Calu3 (cell line): ENCODE measurements around the gene ELMO1. TPM values are rescaled to one million over a fixed set of nuclear protein-coding genes. Genes with fewer than 3 reads are reported as not detected.

ENCODE experiments used
- BruUV-seq: library from RNA; stranded (reverse); fragments of 400-500 nt; replicated peaks from 2 replicates; lab custom pipeline; 2021; lab: Mats Ljungman, UMichigan
- CTCF ChIA-PET: fragments of 300-600 bp; sonication (Branson Sonifier 250); formaldehyde crosslinking; loops from one replicate; lab custom pipeline; 2022; ENCODE audit warnings: antibody characterized with exemption; lab: Charles Lee
- DNase-seq: peaks from one replicate; pipeline ENCODE4 v3.0.0; 2022
- H3K27ac Mint-ChIP-seq: one replicate; pipeline ENCODE4 v1.8.0; 2022; ENCODE audit warnings: mixed read lengths; ENCODE audit not compliant: unreplicated experiment
- H3K27me3 Mint-ChIP-seq: one replicate; pipeline ENCODE4 v1.8.0; 2022; ENCODE audit warnings: mixed read lengths; ENCODE audit not compliant: unreplicated experiment
- H3K36me3 Mint-ChIP-seq: one replicate; pipeline ENCODE4 v1.8.0; 2022; ENCODE audit warnings: mild to moderate bottlenecking, moderate library complexity, mixed read lengths; ENCODE audit not compliant: insufficient read depth, unreplicated experiment
- H3K4me1 Mint-ChIP-seq: one replicate; pipeline ENCODE4 v1.8.0; 2022; ENCODE audit warnings: mild to moderate bottlenecking, low read depth, mixed read lengths; ENCODE audit not compliant: unreplicated experiment
- H3K4me3 Mint-ChIP-seq: one replicate; pipeline ENCODE4 v1.8.0; 2022; ENCODE audit warnings: mild to moderate bottlenecking, low read depth, moderate library complexity, mixed read lengths; ENCODE audit not compliant: unreplicated experiment
- H3K9me3 Mint-ChIP-seq: one replicate; pipeline ENCODE4 v1.8.0; 2022; ENCODE audit warnings: low read depth, mixed read lengths; ENCODE audit not compliant: unreplicated experiment
- CTCF ChIP-seq: fragments of 200-600 bp; IDR thresholded peaks from one replicate; pipeline ENCODE4 v1.8.0; 2022; ENCODE audit warnings: antibody characterized with exemption; ENCODE audit not compliant: unreplicated experiment
- intact Hi-C: fragments of 100-400 bp; cut with micrococcal nuclease; formaldehyde crosslinking; loops from one replicate; pipeline ENCODE4 v1.10.0; 2022; ENCODE audit not compliant: unreplicated experiment
- total RNA-seq: library from RNA; stranded (reverse); gene quantifications from 2 replicates; pipeline ENCODE4 v1.2.3, GENCODE V29; 2022

ELMO1 gene
- total RNA-seq, 1 experiment from 2014 or later: not detected

GRCh38 chr7:37441816-37442215 is 6.8 kb downstream of the ELMO1 start:
- no TSS peak for BruUV-seq

DNA sequence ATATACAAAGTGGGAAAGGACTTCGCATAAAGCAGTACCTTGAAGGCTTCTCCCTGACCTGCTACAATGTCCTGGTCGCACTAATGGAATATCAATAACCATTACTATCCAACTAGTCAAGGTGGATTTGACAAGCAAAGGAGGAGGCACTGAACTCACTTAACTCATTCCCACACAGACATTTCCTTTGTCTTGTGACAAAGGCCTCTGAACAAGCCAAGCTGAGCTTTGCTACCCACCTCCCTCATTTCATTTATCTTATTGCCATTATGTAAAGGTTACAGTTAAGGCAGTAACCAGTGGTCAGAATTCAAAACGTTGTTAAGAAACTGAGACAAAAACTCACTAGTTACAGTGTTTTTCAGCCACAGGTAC is 7.3 kb downstream of the ELMO1 start:
- CTCF ChIA-PET: no interaction called here
- H3K4me3 Mint-ChIP-seq: no peak overlapping the region
- no peak for TF ChIP-seq CTCF

More at GRCh38 chr7:37441816-37442215, 6.8 kb downstream of the ELMO1 start:
- no peak for DNase-seq
- CTCF ChIA-PET: no interaction called here
- H3K4me1 Mint-ChIP-seq: no peaks in the 10 kb centered on the region
- no peak overlapping the region for H3K27ac Mint-ChIP-seq
- H3K4me3 Mint-ChIP-seq: no peak overlapping the region
- H3K36me3 Mint-ChIP-seq: no peaks in the 10 kb centered on the region
- intact Hi-C loops: no loop called here
- H3K9me3 Mint-ChIP-seq: peaks cover 2% of the 10 kb centered on the region
- no peaks in the 10 kb centered on the region for H3K27me3 Mint-ChIP-seq
- TF ChIP-seq CTCF: no peak

DNA sequence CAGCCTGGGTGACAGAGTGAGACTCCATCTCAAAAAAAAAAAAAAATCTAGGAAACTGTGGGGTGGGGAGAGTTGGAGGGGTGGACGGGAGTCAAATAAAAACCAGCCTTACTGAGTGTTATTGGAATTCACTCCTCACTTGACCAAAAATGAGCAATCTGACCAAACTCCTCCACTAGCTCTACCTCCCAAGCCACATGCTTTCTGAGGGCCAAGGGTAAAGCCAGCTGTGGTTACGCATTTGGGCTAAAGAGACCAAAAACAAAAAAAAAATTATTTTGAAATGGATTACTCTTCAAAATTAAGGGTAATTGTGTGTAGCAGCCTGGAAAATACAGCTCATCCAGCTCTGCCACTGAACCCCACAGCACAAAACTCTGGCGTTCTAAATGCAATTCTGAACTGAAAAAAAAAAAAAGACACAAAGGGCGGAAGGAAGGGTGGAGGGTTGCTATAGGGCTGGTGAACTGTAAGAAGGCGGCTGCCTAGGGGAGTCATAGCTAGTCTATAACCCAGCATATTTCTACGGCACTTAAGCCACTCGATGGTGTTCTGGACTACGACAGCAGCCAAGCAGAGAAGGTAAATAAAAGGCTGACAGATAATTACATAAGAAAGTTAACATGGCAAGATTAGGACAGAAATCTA is 7.8 kb downstream of the ELMO1 start:
- no TSS peak for BruUV-seq

More for the DNA sequence above, 7.3 kb downstream of the ELMO1 start:
- Mint-ChIP-seq H3K27ac (no peak overlapping the region), H3K27me3 (no peaks in the 10 kb centered on the region), H3K9me3 (peaks cover 2% of the 10 kb centered on the region), H3K36me3 (no peaks in the 10 kb centered on the region), H3K4me1 (no peaks in the 10 kb centered on the region)
- DNase-seq: no peak
- intact Hi-C loops: no loop called here
- no TSS peak for BruUV-seq

GRCh38 chr7:37439653-37440026 is 9.0 kb downstream of the ELMO1 start:
- H3K27me3 Mint-ChIP-seq: peaks cover 7% of the 10 kb centered on the region
- no peaks in the 10 kb centered on the region for H3K36me3 Mint-ChIP-seq
- H3K4me3 Mint-ChIP-seq: no peak overlapping the region
- no peak overlapping the region for H3K27ac Mint-ChIP-seq
- CTCF ChIA-PET: no interaction called here
- TF ChIP-seq CTCF: no peak
- no peaks in the 10 kb centered on the region for H3K4me1 Mint-ChIP-seq
- BruUV-seq: no TSS peak
- intact Hi-C loops: no loop called here
- no peaks in the 10 kb centered on the region for H3K9me3 Mint-ChIP-seq
- no peak for DNase-seq

More for the DNA sequence above, 7.8 kb downstream of the ELMO1 start:
- peaks cover 2% of the 10 kb centered on the region for H3K9me3 Mint-ChIP-seq
- no peak overlapping the region for H3K27ac Mint-ChIP-seq
- no peaks in the 10 kb centered on the region for H3K4me1 Mint-ChIP-seq
- TF ChIP-seq CTCF: no peak
- no peak for DNase-seq
- H3K27me3 Mint-ChIP-seq: no peaks in the 10 kb centered on the region
- no peak overlapping the region for H3K4me3 Mint-ChIP-seq
- H3K36me3 Mint-ChIP-seq: no peaks in the 10 kb centered on the region
- intact Hi-C loops: no loop called here
- CTCF ChIA-PET: no interaction called here
